Kidney (tissue), 14 donors: ENCODE measurements around the gene H1-8. TPM values are rescaled to one million over a fixed set of nuclear protein-coding genes. Genes with fewer than 3 reads are reported as not detected.

Source experiments
- DNase-seq, 5 donors: peaks; one replicate each; pipeline ENCODE4 v3.0.0-alpha.2; 2013 to 2020
- FAIRE-seq: peaks from 2 replicates; lab custom pipeline; 2012; peaks lifted over from hg19 to GRCh38; lab: Jason Lieb, UNC
- H3K27ac ChIP-seq, 2 donors: one replicate each; pipeline ENCODE4 v1.7.0; 2013; ENCODE audit warnings: low read depth in 2 of 2, low read length in 2 of 2, inconsistent platforms in 1 of 2
- H3K27me3 ChIP-seq: one replicate; pipeline ENCODE4 v1.7.1; 2013; ENCODE audit warnings: low read length, inconsistent platforms; ENCODE audit not compliant: control insufficient read depth, insufficient read depth
- H3K36me3 ChIP-seq, 3 donors: one replicate each; pipeline versions ENCODE4 v1.7.0 to v1.7.1; 2013; ENCODE audit warnings: low read length in 3 of 3, control low read depth in 1 of 3, inconsistent platforms in 1 of 3; ENCODE audit not compliant: insufficient read depth in 3 of 3, control insufficient read depth in 2 of 3
- H3K4me1 ChIP-seq, 3 donors: one replicate each; pipeline versions ENCODE4 v1.7.0 to v1.7.1; 2013; ENCODE audit warnings: low read length in 3 of 3, inconsistent platforms in 1 of 3, low read depth in 1 of 3; ENCODE audit not compliant: control insufficient read depth in 2 of 3, insufficient read depth in 2 of 3
- H3K4me3 ChIP-seq, 3 donors: one replicate each; pipeline versions ENCODE4 v1.7.0 to v1.8.1; 2013; ENCODE audit warnings: low read length in 3 of 3, control low read depth in 1 of 3, inconsistent platforms in 1 of 3
- H3K9ac ChIP-seq, 3 donors: one replicate each; pipeline versions ENCODE4 v1.7.0 to v1.7.1; 2013; ENCODE audit warnings: low read length in 3 of 3, control low read depth in 1 of 3, inconsistent platforms in 1 of 3
- H3K9me3 ChIP-seq, 3 donors: one replicate each; pipeline versions ENCODE4 v1.7.0 to v1.7.1; 2013; ENCODE audit warnings: low read length in 3 of 3, control low read depth in 1 of 3, inconsistent platforms in 1 of 3; ENCODE audit not compliant: control insufficient read depth in 2 of 3, insufficient read depth in 1 of 3
- CTCF ChIP-seq: IDR thresholded peaks from 3 replicates; pipeline ENCODE4 v1.5.1; 2012; ENCODE audit warnings: mild to moderate bottlenecking, moderate library complexity, borderline replicate concordance; ENCODE audit not compliant: insufficient read depth; ENCODE audit errors: extremely low read depth
- intact Hi-C: fragments of 100-400 bp; cut with DNase I; formaldehyde crosslinking; loops from one replicate; pipeline ENCODE4 v1.11.1; 2022
- polyA plus RNA-seq: library from polyadenylated mRNA; stranded (reverse); fragments of 350-450 nt; fragmentation: Illumina TruSeq; extraction: RNeasy Lipid Tissue Mini Kit (QIAGEN cat#74804); gene quantifications from one replicate; pipeline ENCODE4 v1.2.3, GENCODE V29; 2014; ENCODE audit warnings: low read depth, low replicate concordance; ENCODE audit not compliant: insufficient read depth
- total RNA-seq: library from RNA; stranded (reverse); fragmentation: NEBNext Ultra II Directional; extraction: Animal tissue kit (Norgen Biotek cat#: 25700); gene quantifications from one replicate; pipeline ENCODE4 v1.2.1, GENCODE V29; 2021
- donor health status: control.
- donor health status: control.
- donor health status: control.
- donor health status: control.
- donor health status: control.
- donor health status: DM: yes; HTN: yes; CAD: no.
- donor health status: Normal renal cell carcinoma (clear cell type).

H1-8 gene
- total and polyA plus RNA-seq, 2 donors from 2014 or later = not detected

DNA sequence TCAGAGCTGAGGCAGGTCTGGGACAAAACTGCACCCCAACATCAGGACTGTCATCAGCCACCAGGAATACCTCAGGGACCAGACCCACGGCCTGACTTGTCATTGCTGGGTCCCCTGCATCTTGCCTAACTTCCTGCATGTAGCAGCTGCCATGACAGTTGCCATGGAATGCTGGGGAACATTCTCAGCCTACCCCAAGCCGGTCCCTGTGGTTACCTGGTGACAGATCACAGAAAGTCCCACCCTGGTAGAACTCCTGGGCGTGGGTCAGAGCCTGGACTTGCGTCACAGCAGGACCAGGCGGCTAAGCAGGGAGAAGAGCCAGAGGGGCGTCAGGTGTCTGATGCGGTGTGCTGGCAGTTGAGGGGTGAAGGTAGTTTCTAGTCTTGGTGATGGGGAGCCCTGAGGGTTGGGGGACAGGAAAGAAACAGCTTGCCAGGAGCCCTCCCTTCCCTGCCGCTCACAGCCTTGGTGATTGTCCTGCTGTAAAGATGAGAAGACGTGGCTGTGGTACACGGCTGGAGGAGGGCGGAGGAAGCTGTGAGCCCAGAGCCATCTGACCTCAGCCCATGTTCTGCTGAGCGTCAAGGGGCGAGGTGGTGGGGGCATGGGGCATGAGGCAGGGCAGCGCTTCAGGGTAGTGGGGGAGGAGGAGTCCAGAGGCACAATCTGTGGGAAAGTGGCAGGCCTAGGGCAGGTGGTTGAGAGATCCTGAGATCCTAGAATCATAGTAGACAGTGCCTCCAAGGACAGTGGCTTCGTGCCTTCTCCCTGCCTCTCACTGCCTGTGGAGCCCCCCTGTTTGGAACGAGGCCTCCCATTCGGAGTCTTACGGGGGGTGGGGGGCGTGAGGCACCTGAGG, 5.4 kb downstream of the H1-8 start:
- no peak for FAIRE-seq
- no peaks in the 10 kb centered on the region for H3K36me3 ChIP-seq

DNA sequence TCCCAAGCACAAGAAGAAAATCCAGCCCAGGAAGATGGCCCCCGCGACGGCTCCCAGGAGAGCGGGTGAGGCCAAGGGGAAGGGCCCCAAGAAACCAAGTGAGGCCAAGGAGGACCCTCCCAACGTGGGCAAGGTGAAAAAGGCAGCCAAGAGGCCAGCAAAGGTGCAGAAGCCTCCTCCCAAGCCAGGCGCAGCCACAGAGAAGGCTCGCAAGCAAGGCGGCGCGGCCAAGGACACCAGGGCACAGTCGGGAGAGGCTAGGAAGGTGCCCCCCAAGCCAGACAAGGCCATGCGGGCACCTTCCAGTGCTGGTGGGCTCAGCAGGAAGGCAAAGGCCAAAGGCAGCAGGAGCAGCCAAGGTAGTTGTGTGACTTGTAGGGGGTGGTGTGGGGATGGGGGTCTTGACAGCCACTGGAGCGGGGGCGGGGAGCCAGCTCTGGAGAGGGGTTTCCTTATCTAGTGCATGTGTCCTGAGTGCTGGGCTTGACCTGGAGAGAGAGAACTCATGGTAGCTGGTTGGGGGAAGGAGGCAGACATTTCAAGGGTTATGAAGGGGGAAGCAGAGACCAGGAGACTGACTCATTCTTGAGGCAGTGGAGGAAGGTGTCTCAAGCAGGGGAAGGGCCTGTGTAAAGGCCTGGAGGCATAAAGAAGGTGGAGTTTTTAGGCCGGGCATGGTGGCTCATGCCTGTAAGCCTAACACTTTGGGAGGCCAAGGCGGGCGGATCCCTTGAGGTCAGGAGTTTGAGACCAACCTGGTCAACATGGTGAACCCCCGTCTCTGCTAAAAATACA, 6.2 kb downstream of the H1-8 start:
- intact Hi-C loops = no loop called here
- Histone ChIP-seq H3K27me3 (no peaks in the 10 kb centered on the region), H3K9ac (no peak overlapping the region), H3K27ac (no peak overlapping the region), H3K36me3 (no peaks in the 10 kb centered on the region), H3K9me3 (no peaks in the 10 kb centered on the region), H3K4me3 (no peak overlapping the region), H3K4me1 (no peaks in the 10 kb centered on the region)
- FAIRE-seq (no peak), DNase-seq (no peak)
- TF ChIP-seq CTCF = no peak

More for the DNA sequence above, 5.4 kb downstream of the H1-8 start:
- no peak for TF ChIP-seq CTCF
- no peaks in the 10 kb centered on the region for H3K9me3 ChIP-seq
- no peak for DNase-seq
- no peak overlapping the region for H3K4me3 ChIP-seq
- H3K4me1 ChIP-seq = no peaks in the 10 kb centered on the region
- intact Hi-C loops = no loop called here
- H3K27ac ChIP-seq = no peak overlapping the region
- H3K27me3 ChIP-seq = no peaks in the 10 kb centered on the region
- no peak overlapping the region for H3K9ac ChIP-seq

GRCh38 chr3:129549805-129550204, 6.8 kb downstream of the H1-8 start:
- no peak for TF ChIP-seq CTCF
- Histone ChIP-seq H3K4me1 (peaks cover 0 to 2% (median 0%) of the 10 kb centered on the region in 3 donors), H3K36me3 (no peaks in the 10 kb centered on the region), H3K27ac (no peak overlapping the region), H3K27me3 (no peaks in the 10 kb centered on the region), H3K9ac (no peak overlapping the region), H3K4me3 (no peak overlapping the region), H3K9me3 (no peaks in the 10 kb centered on the region)
- intact Hi-C loops = no loop called here
- DNase-seq (no peak), FAIRE-seq (no peak)
